Measurements from ENCODE around the gene MUSK. TPM values are rescaled to one million over a fixed set of nuclear protein-coding genes. Genes with fewer than 3 reads are reported as not detected.

Gene MUSK
- total RNA-seq, 1 donor from 2014 or later = 3.2 TPM

GRCh38 chr9:110847671-110848070 is 179.1 kb downstream of the MUSK start:
- no peak overlapping the region for H3K4me3 ChIP-seq
- TF ChIP-seq CTCF (IDR thresholded peaks at IDR 0.05) = no peak
- ATAC-seq (no peak), DNase-seq (no peak)
- intact Hi-C loops (cut with DNase I) = no loop called here
- H3K4me1 ChIP-seq = no peaks in the 10 kb centered on the region
- H3K27me3 ChIP-seq (ENCODE audit: low read depth) = no peaks in the 10 kb centered on the region
- H3K36me3 ChIP-seq = no peaks in the 10 kb centered on the region
- H3K9me3 ChIP-seq = no peaks in the 10 kb centered on the region
- H3K27ac ChIP-seq = no peak overlapping the region

- no peaks in the 10 kb centered on the region for H3K27me3 ChIP-seq (ENCODE audit: low read depth)
- DNase-seq (no peak), ATAC-seq (no peak)
- no peak for TF ChIP-seq CTCF (IDR thresholded peaks at IDR 0.05)
- no peak overlapping the region for H3K27ac ChIP-seq
- H3K36me3 ChIP-seq = no peaks in the 10 kb centered on the region
- H3K9me3 ChIP-seq = peaks cover 10% of the 10 kb centered on the region
- H3K4me1 ChIP-seq = no peaks in the 10 kb centered on the region
- no peak overlapping the region for H3K4me3 ChIP-seq
- intact Hi-C loops (cut with DNase I) = no loop called here
These were observed 182.0 kb downstream of the MUSK start for GRCh38 chr9:110850401-110851135.

Other genes starting within 250 kb of the MUSK start
- gene SVEP1, start 89.0 kb upstream of the MUSK start, total RNA-seq = 55.9 TPM

All from lower lobe of right lung (tissue), 2 donors.